ENCODE data around the gene SYT2. TPM values are rescaled to one million over a fixed set of nuclear protein-coding genes. Genes with fewer than 3 reads are reported as not detected.
A peak's percentile ranks its signal among the peaks of the same experiment; 100 is the strongest.

Gene SYT2
- total and polyA plus RNA-seq, 5 donors from 2014 or later: 0.05 TPM; not detected in 3

DNA sequence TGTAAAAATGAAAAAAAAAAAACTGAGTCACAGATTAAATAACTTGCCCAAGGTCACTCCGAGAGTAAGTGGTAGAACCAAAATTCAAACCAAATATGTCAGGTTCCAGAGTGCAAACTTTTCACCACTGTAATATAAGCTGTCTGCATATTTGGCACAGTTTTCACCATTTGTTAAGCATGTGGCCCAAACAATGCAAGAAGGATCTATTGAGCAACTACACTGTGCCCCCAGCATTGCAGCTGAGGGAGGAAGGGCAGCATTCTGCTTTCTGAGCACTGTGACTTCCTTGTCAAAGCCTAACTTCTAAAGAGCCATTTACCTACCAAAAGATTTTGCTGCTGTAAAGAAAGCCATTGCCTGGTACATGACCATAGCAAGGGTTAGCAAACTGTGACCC is 133.4 kb downstream of the SYT2 start:
- Mint-ChIP-seq H3K4me1 (peaks cover 0 to 5% (median 0%) of the 10 kb centered on the region in 4 donors), H3K36me3 (peaks cover 30% of the 10 kb centered on the region), H3K9me3 (no peaks in the 10 kb centered on the region), H3K4me3 (no peak overlapping the region), H3K27me3 (no peaks in the 10 kb centered on the region), H3K27ac (no peak overlapping the region)
- H3K36me3 ChIP-seq (ENCODE audit: control insufficient read depth, insufficient read depth, low read length): peaks cover 9% of the 10 kb centered on the region
- H3K27ac ChIP-seq (ENCODE audit: insufficient read depth, low read length, poor library complexity, severe bottlenecking): no peak overlapping the region
- ATAC-seq (ENCODE audit: low read depth in 2 of 2) (no peak), DNase-seq (no peak)
- no peaks in the 10 kb centered on the region for H3K9me3 ChIP-seq (ENCODE audit: control insufficient read depth in 2 of 2, low read length in 2 of 2)
- no peak overlapping the region for H3K4me3 ChIP-seq (ENCODE audit: low read depth, low read length)
- H3K4me1 ChIP-seq (ENCODE audit: control insufficient read depth, insufficient read depth, low read length, poor library complexity, severe bottlenecking): no peaks in the 10 kb centered on the region
- no peaks in the 10 kb centered on the region for H3K27me3 ChIP-seq (ENCODE audit: control insufficient read depth, insufficient read depth, low read length)

DNA sequence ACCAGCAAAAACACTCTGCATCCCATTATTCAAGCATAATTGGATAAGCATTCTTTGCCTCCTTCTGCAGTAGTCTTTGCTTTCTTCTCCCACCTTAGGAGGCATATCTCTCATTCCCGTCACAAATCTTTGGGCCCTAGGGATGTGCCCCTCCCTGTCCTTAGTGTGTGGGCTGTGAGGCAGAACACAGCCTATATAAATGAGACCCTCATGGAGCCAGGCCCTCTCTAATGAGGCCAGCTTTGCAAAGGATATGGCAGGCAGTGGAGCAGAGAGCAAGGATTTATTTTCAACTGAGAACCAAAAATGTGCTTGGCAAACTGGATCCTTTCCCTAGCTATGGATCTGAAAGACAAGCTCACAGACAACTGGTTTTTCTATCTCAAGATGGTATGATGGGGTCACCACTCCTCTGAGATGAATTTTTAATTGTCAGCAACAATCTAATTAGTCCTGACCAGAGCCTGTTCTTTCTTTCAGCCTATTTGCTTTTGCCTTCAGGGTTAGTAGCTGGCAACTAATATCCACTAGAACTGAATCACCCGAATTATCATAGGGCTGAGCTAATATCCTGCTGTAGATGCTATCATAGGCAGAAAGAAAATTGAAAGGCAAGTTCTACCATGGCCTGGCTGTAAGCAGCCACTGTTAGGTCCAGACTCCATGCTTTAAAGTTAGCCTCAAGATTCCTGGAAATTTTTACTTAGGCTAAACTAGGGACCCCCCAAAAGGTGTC is 134.2 kb downstream of the SYT2 start:
- DNase-seq: no peak
- Histone ChIP-seq H3K4me3 (ENCODE audit: low read depth, low read length) (no peak overlapping the region), H3K36me3 (ENCODE audit: control insufficient read depth, insufficient read depth, low read length) (peaks cover 7% of the 10 kb centered on the region), H3K4me1 (ENCODE audit: control insufficient read depth, insufficient read depth, low read length, poor library complexity, severe bottlenecking) (no peaks in the 10 kb centered on the region), H3K9me3 (ENCODE audit: control insufficient read depth in 2 of 2, low read length in 2 of 2) (no peaks in the 10 kb centered on the region), H3K27ac (ENCODE audit: insufficient read depth, low read length, poor library complexity, severe bottlenecking) (no peak overlapping the region), H3K27me3 (ENCODE audit: control insufficient read depth, insufficient read depth, low read length) (no peaks in the 10 kb centered on the region)
- Mint-ChIP-seq H3K36me3 (peaks cover 24% of the 10 kb centered on the region), H3K27me3 (no peaks in the 10 kb centered on the region), H3K4me3 (no peak overlapping the region), H3K27ac (no peak overlapping the region), H3K4me1 (peaks cover 0 to 5% (median under 1%) of the 10 kb centered on the region in 4 donors), H3K9me3 (no peaks in the 10 kb centered on the region)
- ATAC-seq (ENCODE audit: low read depth in 2 of 2): no peak

DNA sequence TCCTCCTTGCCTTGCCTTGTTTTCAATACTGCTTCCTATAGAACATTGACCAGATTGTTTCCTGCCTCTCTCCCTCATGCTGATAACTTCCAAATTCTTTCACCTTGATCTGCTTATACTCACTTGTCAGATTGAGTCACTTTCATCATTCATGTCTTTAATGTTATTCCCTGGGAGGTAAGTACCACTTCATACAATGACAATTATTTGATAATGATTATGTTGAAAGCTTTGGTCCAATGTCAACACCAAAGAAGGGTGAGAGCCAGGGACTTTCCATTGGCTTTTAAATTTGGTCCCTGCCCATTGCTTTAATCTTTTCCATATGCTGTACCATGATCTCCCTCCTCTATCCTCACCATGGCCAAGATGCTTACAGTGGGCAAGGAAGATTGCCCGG is 137.4 kb downstream of the SYT2 start:
- no peak overlapping the region for H3K27ac Mint-ChIP-seq
- no peaks in the 10 kb centered on the region for H3K27me3 Mint-ChIP-seq
- DNase-seq (no peak), ATAC-seq (ENCODE audit: low read depth in 2 of 2) (no peak)
- Histone ChIP-seq H3K4me3 (ENCODE audit: low read depth, low read length) (no peak overlapping the region), H3K4me1 (ENCODE audit: control insufficient read depth, insufficient read depth, low read length, poor library complexity, severe bottlenecking) (no peaks in the 10 kb centered on the region), H3K9me3 (ENCODE audit: control insufficient read depth in 2 of 2, low read length in 2 of 2) (no peaks in the 10 kb centered on the region), H3K36me3 (ENCODE audit: control insufficient read depth, insufficient read depth, low read length) (peaks cover 9% of the 10 kb centered on the region), H3K27me3 (ENCODE audit: control insufficient read depth, insufficient read depth, low read length) (no peaks in the 10 kb centered on the region), H3K27ac (ENCODE audit: insufficient read depth, low read length, poor library complexity, severe bottlenecking) (no peak overlapping the region)
- H3K9me3 Mint-ChIP-seq: no peaks in the 10 kb centered on the region
- peaks cover 0 to 11% (median under 1%) of the 10 kb centered on the region in 4 donors for H3K4me1 Mint-ChIP-seq
- no peak overlapping the region for H3K4me3 Mint-ChIP-seq
- H3K36me3 Mint-ChIP-seq: peaks cover 34% of the 10 kb centered on the region

GRCh38 chr1:202571719-202572339 is 138.4 kb downstream of the SYT2 start:
- no peak overlapping the region for H3K27ac Mint-ChIP-seq
- Histone ChIP-seq H3K27ac (ENCODE audit: insufficient read depth, low read length, poor library complexity, severe bottlenecking) (no peak overlapping the region), H3K27me3 (ENCODE audit: control insufficient read depth, insufficient read depth, low read length) (no peaks in the 10 kb centered on the region), H3K4me1 (ENCODE audit: control insufficient read depth, insufficient read depth, low read length, poor library complexity, severe bottlenecking) (peaks cover 4% of the 10 kb centered on the region), H3K9me3 (ENCODE audit: control insufficient read depth in 2 of 2, low read length in 2 of 2) (no peaks in the 10 kb centered on the region), H3K4me3 (ENCODE audit: low read depth, low read length) (no peak overlapping the region), H3K36me3 (ENCODE audit: control insufficient read depth, insufficient read depth, low read length) (peaks cover 12% of the 10 kb centered on the region)
- no peaks in the 10 kb centered on the region for H3K9me3 Mint-ChIP-seq
- no peaks in the 10 kb centered on the region for H3K27me3 Mint-ChIP-seq
- DNase-seq (peak in 2 of 3 donors; percentile 19 to 57), ATAC-seq (ENCODE audit: low read depth in 2 of 2) (peak in 1 of 2 donors; percentile 34)
- peaks cover 42% of the 10 kb centered on the region for H3K36me3 Mint-ChIP-seq
- peaks cover 0 to 17% (median 5%) of the 10 kb centered on the region in 4 donors for H3K4me1 Mint-ChIP-seq
- no peak overlapping the region for H3K4me3 Mint-ChIP-seq

- Histone ChIP-seq H3K9me3 (ENCODE audit: control insufficient read depth in 2 of 2, low read length in 2 of 2) (no peaks in the 10 kb centered on the region), H3K4me3 (ENCODE audit: low read depth, low read length) (no peak overlapping the region), H3K4me1 (ENCODE audit: control insufficient read depth, insufficient read depth, low read length, poor library complexity, severe bottlenecking) (peaks cover 24% of the 10 kb centered on the region), H3K36me3 (ENCODE audit: control insufficient read depth, insufficient read depth, low read length) (peaks cover 9% of the 10 kb centered on the region), H3K27me3 (ENCODE audit: control insufficient read depth, insufficient read depth, low read length) (no peaks in the 10 kb centered on the region), H3K27ac (ENCODE audit: insufficient read depth, low read length, poor library complexity, severe bottlenecking) (no peak overlapping the region)
- ATAC-seq (ENCODE audit: low read depth in 2 of 2) (no peak), DNase-seq (no peak)
- no peak overlapping the region for H3K27ac Mint-ChIP-seq
- no peaks in the 10 kb centered on the region for H3K27me3 Mint-ChIP-seq
- no peaks in the 10 kb centered on the region for H3K9me3 Mint-ChIP-seq
- peaks cover 14 to 38% (median 25%) of the 10 kb centered on the region in 4 donors for H3K4me1 Mint-ChIP-seq
- peaks cover 38% of the 10 kb centered on the region for H3K36me3 Mint-ChIP-seq
- H3K4me3 Mint-ChIP-seq: no peak overlapping the region
Measured at GRCh38 chr1:202569393-202570322, 140.6 kb downstream of the SYT2 start.

GRCh38 chr1:202568826-202569225 is 141.4 kb downstream of the SYT2 start:
- Mint-ChIP-seq H3K4me3 (no peak overlapping the region), H3K36me3 (peaks cover 41% of the 10 kb centered on the region), H3K9me3 (no peaks in the 10 kb centered on the region), H3K27me3 (no peaks in the 10 kb centered on the region), H3K4me1 (peaks cover 20 to 44% (median 31%) of the 10 kb centered on the region in 4 donors), H3K27ac (no peak overlapping the region)
- Histone ChIP-seq H3K9me3 (ENCODE audit: control insufficient read depth in 2 of 2, low read length in 2 of 2) (no peaks in the 10 kb centered on the region), H3K4me1 (ENCODE audit: control insufficient read depth, insufficient read depth, low read length, poor library complexity, severe bottlenecking) (peaks cover 24% of the 10 kb centered on the region), H3K27me3 (ENCODE audit: control insufficient read depth, insufficient read depth, low read length) (no peaks in the 10 kb centered on the region), H3K4me3 (ENCODE audit: low read depth, low read length) (no peak overlapping the region), H3K27ac (ENCODE audit: insufficient read depth, low read length, poor library complexity, severe bottlenecking) (no peak overlapping the region), H3K36me3 (ENCODE audit: control insufficient read depth, insufficient read depth, low read length) (peaks cover 12% of the 10 kb centered on the region)
- ATAC-seq (ENCODE audit: low read depth in 2 of 2) (no peak), DNase-seq (no peak)

DNA sequence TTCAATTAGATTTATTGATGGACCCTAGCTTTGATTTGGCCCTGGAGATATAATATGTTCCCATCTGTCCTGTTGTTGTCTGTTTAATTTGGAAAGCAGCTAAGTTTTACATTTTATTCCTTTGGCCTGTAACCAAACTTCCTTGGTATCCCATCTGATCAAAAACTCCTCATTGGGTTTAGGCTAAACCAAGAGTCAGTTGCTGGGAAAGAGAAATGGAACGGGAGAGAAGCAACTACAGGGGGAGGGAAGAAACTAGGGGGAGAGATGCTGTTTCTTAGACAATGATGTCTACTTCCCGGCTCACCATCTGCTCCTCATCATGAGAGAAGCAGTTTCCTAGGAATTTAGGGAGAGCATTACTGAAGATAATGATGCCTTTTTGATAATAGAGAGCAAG is 141.8 kb downstream of the SYT2 start:
- DNase-seq (no peak), ATAC-seq (ENCODE audit: low read depth in 2 of 2) (no peak)
- Mint-ChIP-seq H3K27me3 (no peaks in the 10 kb centered on the region), H3K4me3 (no peak overlapping the region), H3K9me3 (no peaks in the 10 kb centered on the region), H3K27ac (no peak overlapping the region), H3K36me3 (peaks cover 37% of the 10 kb centered on the region), H3K4me1 (peaks cover 20 to 44% (median 31%) of the 10 kb centered on the region in 4 donors)
- H3K4me1 ChIP-seq (ENCODE audit: control insufficient read depth, insufficient read depth, low read length, poor library complexity, severe bottlenecking): peaks cover 24% of the 10 kb centered on the region
- no peak overlapping the region for H3K4me3 ChIP-seq (ENCODE audit: low read depth, low read length)
- H3K9me3 ChIP-seq (ENCODE audit: control insufficient read depth in 2 of 2, low read length in 2 of 2): no peaks in the 10 kb centered on the region
- no peaks in the 10 kb centered on the region for H3K27me3 ChIP-seq (ENCODE audit: control insufficient read depth, insufficient read depth, low read length)
- no peak overlapping the region for H3K27ac ChIP-seq (ENCODE audit: insufficient read depth, low read length, poor library complexity, severe bottlenecking)
- H3K36me3 ChIP-seq (ENCODE audit: control insufficient read depth, insufficient read depth, low read length): peaks cover 12% of the 10 kb centered on the region

All from CD4-positive, CD25-positive, alpha-beta regulatory T cell (primary cell).